ENCODE data around the gene FRMD4A. TPM values are rescaled to one million over a fixed set of nuclear protein-coding genes. Genes with fewer than 3 reads are reported as not detected.
"Not testable (repeated sequence)": the region's sequence is repeated elsewhere in the genome, so short reads cannot be mapped to it uniquely, and the experiment has no call there.

Gene FRMD4A
- polyA plus RNA-seq, 5 donors = 48.9 to 60.9 (median 53.0) TPM

GRCh38 chr10:14112056-14112455 is 218.7 kb downstream of the FRMD4A start:
- DNase-seq = no peak

- no peak for DNase-seq
These were observed 219.5 kb downstream of the FRMD4A start for GRCh38 chr10:14111208-14111607.

- DNase-seq = no peak
These were observed 223.9 kb downstream of the FRMD4A start for GRCh38 chr10:14106828-14107227.

GRCh38 chr10:14102056-14102455 is 228.7 kb downstream of the FRMD4A start:
- DNase-seq = no peak

- DNase-seq = no peak
These were observed 230.8 kb downstream of the FRMD4A start for GRCh38 chr10:14099885-14100284.

- DNase-seq = peak; percentile 30 to 55
These were observed 236.8 kb downstream of the FRMD4A start for GRCh38 chr10:14093730-14094484.

GRCh38 chr10:14092799-14093198 is 237.9 kb downstream of the FRMD4A start:
- no peak for DNase-seq

GRCh38 chr10:14089556-14090292 is 241.0 kb downstream of the FRMD4A start:
- DNase-seq = no peak

- no peak for DNase-seq
These were observed 243.2 kb downstream of the FRMD4A start for GRCh38 chr10:14087566-14087965.

GRCh38 chr10:14086596-14086995 is 244.1 kb downstream of the FRMD4A start:
- no peak for DNase-seq

GRCh38 chr10:14084875-14085274 is 245.8 kb downstream of the FRMD4A start:
- no peak for DNase-seq

- DNase-seq = no peak
These were observed 249.9 kb downstream of the FRMD4A start for GRCh38 chr10:14080795-14081194.

- DNase-seq = no peak
These were observed 253.3 kb downstream of the FRMD4A start for GRCh38 chr10:14077430-14077829.

- peak; percentile 93 to 95 for DNase-seq
These were observed 256.5 kb downstream of the FRMD4A start for GRCh38 chr10:14074062-14074884.

GRCh38 chr10:14072541-14072940 is 258.2 kb downstream of the FRMD4A start:
- no peak for DNase-seq

GRCh38 chr10:14071956-14072355 is 258.8 kb downstream of the FRMD4A start:
- DNase-seq = no peak

GRCh38 chr10:14068601-14069250 is 262.0 kb downstream of the FRMD4A start:
- peak; percentile 42 to 62 for DNase-seq

- not testable (repeated sequence) for DNase-seq
These were observed 263.1 kb downstream of the FRMD4A start for GRCh38 chr10:14067638-14068037.

- DNase-seq = no peak
These were observed 264.6 kb downstream of the FRMD4A start for GRCh38 chr10:14066106-14066505.

GRCh38 chr10:14063531-14064285 is 267.0 kb downstream of the FRMD4A start:
- DNase-seq = peak; percentile 67 to 73
